ENCODE measurements around the gene GABRB1.

GABRB1 gene

DNA sequence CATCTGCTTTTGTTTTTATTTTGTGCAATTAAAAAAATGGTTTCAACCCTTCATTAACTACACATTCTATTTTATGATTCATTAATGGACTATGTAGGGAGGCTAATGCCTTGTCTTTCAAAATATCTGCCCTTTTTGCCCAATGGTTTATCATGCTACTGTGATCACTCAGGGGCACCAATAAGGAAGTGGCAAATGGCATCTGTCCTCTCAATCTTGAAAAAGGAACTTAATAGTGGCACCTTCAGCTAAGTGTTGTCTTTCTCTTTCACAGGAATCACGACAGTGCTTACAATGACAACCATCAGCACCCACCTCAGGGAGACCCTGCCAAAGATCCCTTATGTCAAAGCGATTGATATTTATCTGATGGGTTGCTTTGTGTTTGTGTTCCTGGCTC is 375.0 kb downstream of the GABRB1 start:
- DNase-seq (ENCODE audit: low read depth): no peak
- no peak overlapping the region for H3K4me3 ChIP-seq (ENCODE audit: low read length)
- TF ChIP-seq, protein P1, sequence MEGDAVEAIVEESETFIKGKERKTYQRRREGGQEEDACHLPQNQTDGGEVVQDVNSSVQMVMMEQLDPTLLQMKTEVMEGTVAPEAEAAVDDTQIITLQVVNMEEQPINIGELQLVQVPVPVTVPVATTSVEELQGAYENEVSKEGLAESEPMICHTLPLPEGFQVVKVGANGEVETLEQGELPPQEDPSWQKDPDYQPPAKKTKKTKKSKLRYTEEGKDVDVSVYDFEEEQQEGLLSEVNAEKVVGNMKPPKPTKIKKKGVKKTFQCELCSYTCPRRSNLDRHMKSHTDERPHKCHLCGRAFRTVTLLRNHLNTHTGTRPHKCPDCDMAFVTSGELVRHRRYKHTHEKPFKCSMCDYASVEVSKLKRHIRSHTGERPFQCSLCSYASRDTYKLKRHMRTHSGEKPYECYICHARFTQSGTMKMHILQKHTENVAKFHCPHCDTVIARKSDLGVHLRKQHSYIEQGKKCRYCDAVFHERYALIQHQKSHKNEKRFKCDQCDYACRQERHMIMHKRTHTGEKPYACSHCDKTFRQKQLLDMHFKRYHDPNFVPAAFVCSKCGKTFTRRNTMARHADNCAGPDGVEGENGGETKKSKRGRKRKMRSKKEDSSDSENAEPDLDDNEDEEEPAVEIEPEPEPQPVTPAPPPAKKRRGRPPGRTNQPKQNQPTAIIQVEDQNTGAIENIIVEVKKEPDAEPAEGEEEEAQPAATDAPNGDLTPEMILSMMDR (conservative IDR thresholded peaks at IDR 0.05; ENCODE audit: low read length): no peak

DNA sequence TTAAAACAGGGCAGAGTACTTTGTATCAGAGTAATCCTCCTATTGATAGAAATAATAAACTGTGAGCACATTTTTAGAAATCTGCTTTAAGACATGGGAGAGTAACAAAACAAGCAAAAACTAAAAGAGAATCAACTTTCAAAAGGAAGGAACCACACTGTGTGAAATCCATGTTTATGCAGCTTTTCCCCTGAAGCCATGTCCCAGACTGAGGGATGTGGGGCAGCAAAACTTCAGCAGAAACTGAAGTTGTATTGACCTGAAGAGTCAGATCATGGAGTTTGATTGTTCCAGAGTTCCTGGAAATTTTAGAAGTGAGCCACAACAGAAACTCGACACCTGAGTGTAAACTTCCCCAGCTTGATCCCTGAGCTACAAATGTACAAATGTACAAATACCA is 378.9 kb downstream of the GABRB1 start:
- no peak overlapping the region for H3K4me3 ChIP-seq (ENCODE audit: low read length)
- TF ChIP-seq, protein P1 (conservative IDR thresholded peaks at IDR 0.05; ENCODE audit: low read length): no peak
- DNase-seq (ENCODE audit: low read depth): no peak

DNA sequence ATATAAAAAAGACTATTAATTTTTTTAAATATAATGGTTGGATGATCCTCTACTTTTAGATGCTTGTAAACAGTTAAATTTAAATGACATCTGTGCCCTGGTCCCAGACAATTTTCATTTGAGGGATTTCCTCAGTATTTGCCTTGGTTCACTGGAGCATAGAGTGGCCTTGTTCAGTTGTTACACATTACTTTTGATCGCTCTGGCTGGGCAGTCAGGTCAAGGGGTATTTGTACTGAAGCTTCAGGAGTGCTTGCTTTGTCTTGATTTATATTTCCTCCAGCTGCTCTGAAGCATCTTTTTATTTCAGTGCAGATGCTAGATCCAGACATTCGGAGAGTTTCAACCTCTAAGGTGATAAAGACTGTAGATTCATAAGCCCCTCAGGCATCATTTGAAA is 382.2 kb downstream of the GABRB1 start:
- TF ChIP-seq, protein P1 (conservative IDR thresholded peaks at IDR 0.05; ENCODE audit: low read length): no peak
- H3K4me3 ChIP-seq (ENCODE audit: low read length): no peak overlapping the region
- DNase-seq (ENCODE audit: low read depth): no peak

DNA sequence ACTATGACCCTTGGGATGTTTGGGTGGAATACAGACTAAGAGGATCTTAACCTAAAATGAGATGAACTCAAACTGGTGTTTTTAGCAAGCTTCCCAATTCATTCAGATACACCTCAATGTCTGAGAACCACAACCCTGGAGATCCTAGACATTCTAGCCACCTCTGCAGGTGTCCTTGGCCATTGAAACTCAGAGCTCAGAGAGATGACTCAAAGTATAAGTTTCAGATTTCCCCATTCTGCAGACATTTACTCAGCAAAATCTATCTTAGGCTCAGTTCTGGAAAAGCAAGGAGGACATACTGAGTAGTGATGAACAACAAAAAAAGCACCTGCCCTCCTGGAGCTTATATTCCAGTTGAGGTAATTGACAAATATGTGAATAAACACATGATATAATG is 384.4 kb downstream of the GABRB1 start:
- TF ChIP-seq, protein P1 (conservative IDR thresholded peaks at IDR 0.05; ENCODE audit: low read length): no peak
- H3K4me3 ChIP-seq (ENCODE audit: low read length): no peak overlapping the region
- DNase-seq (ENCODE audit: low read depth): no peak

DNA sequence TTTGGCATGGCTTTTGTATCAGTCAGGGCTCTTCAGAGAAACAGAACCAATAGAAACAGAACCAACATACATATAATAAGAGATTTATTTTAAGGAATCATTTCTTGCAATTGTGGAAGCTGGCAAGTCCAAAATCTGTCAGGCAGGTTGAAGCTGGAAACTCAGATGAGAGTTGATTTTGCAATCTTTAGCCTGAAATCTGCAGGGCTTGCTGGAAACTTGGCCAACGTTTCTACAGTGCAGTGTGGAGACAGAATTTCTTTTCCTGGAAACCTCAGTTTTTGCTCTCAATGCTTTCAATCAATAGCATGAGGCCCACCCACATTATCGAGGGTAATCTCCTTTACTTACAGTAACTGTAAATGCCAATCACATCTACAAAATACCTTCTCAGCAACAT is 386.8 kb downstream of the GABRB1 start:
- no peak overlapping the region for H3K4me3 ChIP-seq (ENCODE audit: low read length)
- TF ChIP-seq, protein P1 (conservative IDR thresholded peaks at IDR 0.05; ENCODE audit: low read length): no peak

DNA sequence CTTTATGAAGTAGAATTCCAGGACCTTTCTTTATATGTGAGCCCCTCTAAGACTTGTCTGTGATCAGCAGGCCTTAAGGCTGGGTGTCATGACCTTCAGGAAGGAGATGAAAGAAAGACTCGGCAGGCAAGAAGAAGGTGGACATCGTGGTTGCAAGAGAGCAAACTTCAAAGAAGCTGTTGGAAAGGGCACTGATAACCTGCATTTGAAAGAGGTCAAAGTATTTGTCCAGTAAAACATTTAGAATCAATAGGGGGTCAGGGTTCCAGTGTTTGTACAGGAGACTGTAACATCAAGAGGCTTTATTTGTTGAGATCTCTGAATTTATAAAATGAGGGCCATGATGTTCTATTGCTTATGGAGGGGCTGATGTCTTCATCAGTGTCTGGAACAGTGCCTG is 387.9 kb downstream of the GABRB1 start:
- DNase-seq (ENCODE audit: low read depth): no peak
- TF ChIP-seq, protein P1 (conservative IDR thresholded peaks at IDR 0.05; ENCODE audit: low read length): no peak
- H3K4me3 ChIP-seq (ENCODE audit: low read length): no peak overlapping the region

More for the DNA sequence above, 386.8 kb downstream of the GABRB1 start:
- DNase-seq (ENCODE audit: low read depth): no peak

- no peak for DNase-seq (ENCODE audit: low read depth)
- no peak overlapping the region for H3K4me3 ChIP-seq (ENCODE audit: low read length)
- TF ChIP-seq, protein P1 (conservative IDR thresholded peaks at IDR 0.05; ENCODE audit: low read length): no peak
These were observed 394.3 kb downstream of the GABRB1 start for GRCh38 chr4:47425628-47426027.
